Measurements from ENCODE around the gene ATP6V0E1.

- no peak for TF ChIP-seq CTCF (IDR thresholded peaks at IDR 0.05)
- TF ChIP-seq POLR2A (IDR thresholded peaks at IDR 0.05): no peak
Measured at GRCh38 chr5:172940268-172941066, 43.1 kb upstream of the ATP6V0E1 start.
